GM23248 (cell line): Measurements from ENCODE around the gene RWDD3.

ENCODE experiments used
- EZH2 ChIP-seq: fragments of 200-600 bp; sonication (generic); IDR thresholded peaks from 2 replicates; pipeline ENCODE4 v1.6.1; 2018; ENCODE audit warnings: antibody characterized with exemption, mild to moderate bottlenecking; ENCODE audit not compliant: insufficient read depth, poor library complexity, severe bottlenecking
- EZH2phosphoT487 ChIP-seq: fragments of 200-600 bp; sonication (generic); IDR thresholded peaks from 2 replicates; pipeline ENCODE4 v1.6.1; 2018; ENCODE audit warnings: antibody characterized with exemption, moderate library complexity, mild to moderate bottlenecking, low read depth; ENCODE audit not compliant: insufficient read depth

- TF ChIP-seq EZH2phosphoT487 (no peak), EZH2 (no peak)
These were observed 30.0 kb upstream of the RWDD3 start for GRCh38 chr1:95203908-95204437.
